ENCODE results near the gene PER1.
"Not testable (repeated sequence)": the region's sequence is repeated elsewhere in the genome, so short reads cannot be mapped to it uniquely, and the experiment has no call there.

DNA sequence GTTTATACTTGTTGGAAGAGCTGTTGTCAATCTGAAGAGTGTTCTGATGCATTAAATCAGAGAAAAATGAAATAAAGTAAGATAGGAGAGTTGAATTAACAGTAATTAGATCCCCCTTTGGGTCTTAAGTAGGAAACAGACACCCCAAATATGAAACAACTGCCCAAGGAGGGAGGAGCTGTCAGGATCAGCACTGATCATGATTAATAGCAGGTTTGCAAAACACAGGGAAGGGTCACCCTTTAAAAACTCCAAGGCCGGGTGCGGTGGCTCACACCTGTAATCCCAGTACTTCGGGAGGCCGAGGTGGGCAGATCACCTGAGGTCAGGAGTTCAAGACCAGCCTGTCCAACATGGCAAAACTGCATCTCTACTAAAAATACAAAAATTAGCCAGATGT lies 45.2 kb downstream of the PER1 start:
- TF ChIP-seq, protein P1, sequence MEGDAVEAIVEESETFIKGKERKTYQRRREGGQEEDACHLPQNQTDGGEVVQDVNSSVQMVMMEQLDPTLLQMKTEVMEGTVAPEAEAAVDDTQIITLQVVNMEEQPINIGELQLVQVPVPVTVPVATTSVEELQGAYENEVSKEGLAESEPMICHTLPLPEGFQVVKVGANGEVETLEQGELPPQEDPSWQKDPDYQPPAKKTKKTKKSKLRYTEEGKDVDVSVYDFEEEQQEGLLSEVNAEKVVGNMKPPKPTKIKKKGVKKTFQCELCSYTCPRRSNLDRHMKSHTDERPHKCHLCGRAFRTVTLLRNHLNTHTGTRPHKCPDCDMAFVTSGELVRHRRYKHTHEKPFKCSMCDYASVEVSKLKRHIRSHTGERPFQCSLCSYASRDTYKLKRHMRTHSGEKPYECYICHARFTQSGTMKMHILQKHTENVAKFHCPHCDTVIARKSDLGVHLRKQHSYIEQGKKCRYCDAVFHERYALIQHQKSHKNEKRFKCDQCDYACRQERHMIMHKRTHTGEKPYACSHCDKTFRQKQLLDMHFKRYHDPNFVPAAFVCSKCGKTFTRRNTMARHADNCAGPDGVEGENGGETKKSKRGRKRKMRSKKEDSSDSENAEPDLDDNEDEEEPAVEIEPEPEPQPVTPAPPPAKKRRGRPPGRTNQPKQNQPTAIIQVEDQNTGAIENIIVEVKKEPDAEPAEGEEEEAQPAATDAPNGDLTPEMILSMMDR (conservative IDR thresholded peaks at IDR 0.05; ENCODE audit: low read depth, low read length) = not testable (repeated sequence)
- TF ChIP-seq EZH2 (IDR thresholded peaks at IDR 0.05; ENCODE audit: borderline replicate concordance, low read depth, low read length, poor library complexity, severe bottlenecking) = not testable (repeated sequence)

All from A673 (cell line).